OCI-LY1 (cell line): Measurements from ENCODE around the gene PARD3B.

Experiments
- EZH2 ChIP-seq: fragments of 200-600 bp; sonication (generic), shearing (Covaris generic); IDR thresholded peaks from 2 replicates; pipeline ENCODE4 v1.8.0; 2017; ENCODE audit warnings: borderline replicate concordance, mixed run types, mild to moderate bottlenecking, antibody characterized with exemption, low read length, moderate library complexity, mixed read lengths
- TF ChIP-seq, protein P1 (sequence below): fragments of 200-600 bp; sonication (generic), shearing (Covaris generic); IDR thresholded peaks from 2 replicates; pipeline ENCODE4 v1.5.1; 2017; ENCODE audit warnings: mild to moderate bottlenecking, antibody characterized with exemption, low read length, moderate library complexity, mixed read lengths

DNA sequence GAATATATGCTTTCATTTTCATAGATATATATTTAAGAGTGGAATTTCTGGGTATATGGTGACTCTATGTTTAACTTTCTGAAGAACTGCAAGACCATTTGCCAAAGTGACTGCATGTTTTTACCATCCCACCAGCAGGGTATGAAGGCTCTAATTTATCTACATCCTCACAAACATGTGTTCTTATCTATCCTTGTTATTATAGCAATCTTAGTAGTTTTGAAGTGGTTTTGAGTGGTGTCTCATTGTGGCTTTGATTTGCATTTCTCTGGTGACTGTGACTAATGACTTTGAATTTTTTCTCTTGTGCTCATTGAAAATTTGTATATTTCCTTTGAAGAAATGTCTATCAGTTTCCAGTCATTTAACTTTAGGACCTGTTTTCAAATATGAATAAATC, 826.9 kb downstream of the PARD3B start:
- TF ChIP-seq, protein P1, sequence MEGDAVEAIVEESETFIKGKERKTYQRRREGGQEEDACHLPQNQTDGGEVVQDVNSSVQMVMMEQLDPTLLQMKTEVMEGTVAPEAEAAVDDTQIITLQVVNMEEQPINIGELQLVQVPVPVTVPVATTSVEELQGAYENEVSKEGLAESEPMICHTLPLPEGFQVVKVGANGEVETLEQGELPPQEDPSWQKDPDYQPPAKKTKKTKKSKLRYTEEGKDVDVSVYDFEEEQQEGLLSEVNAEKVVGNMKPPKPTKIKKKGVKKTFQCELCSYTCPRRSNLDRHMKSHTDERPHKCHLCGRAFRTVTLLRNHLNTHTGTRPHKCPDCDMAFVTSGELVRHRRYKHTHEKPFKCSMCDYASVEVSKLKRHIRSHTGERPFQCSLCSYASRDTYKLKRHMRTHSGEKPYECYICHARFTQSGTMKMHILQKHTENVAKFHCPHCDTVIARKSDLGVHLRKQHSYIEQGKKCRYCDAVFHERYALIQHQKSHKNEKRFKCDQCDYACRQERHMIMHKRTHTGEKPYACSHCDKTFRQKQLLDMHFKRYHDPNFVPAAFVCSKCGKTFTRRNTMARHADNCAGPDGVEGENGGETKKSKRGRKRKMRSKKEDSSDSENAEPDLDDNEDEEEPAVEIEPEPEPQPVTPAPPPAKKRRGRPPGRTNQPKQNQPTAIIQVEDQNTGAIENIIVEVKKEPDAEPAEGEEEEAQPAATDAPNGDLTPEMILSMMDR, result no peak
- TF ChIP-seq EZH2, result no peak
